ENCODE results near the gene VAMP1.

DNA sequence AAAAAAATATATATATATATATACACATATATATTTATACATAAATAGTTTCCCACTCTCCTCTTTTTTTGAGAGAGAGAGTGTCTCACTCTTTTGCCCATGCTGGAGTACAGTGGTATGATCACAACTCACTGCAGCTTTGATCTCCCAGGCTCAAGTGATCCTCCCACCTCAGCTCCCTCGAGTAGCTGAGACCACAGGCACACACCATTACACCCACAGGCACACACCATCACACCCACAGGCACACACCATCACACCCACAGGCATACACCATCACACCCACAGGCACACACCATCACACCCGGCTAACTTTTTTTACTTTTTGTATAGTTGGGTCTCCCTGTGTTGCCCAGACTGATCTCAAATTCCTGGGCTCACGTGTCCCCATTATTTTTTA lies 49.7 kb upstream of the VAMP1 start:
- TF ChIP-seq, protein P1, sequence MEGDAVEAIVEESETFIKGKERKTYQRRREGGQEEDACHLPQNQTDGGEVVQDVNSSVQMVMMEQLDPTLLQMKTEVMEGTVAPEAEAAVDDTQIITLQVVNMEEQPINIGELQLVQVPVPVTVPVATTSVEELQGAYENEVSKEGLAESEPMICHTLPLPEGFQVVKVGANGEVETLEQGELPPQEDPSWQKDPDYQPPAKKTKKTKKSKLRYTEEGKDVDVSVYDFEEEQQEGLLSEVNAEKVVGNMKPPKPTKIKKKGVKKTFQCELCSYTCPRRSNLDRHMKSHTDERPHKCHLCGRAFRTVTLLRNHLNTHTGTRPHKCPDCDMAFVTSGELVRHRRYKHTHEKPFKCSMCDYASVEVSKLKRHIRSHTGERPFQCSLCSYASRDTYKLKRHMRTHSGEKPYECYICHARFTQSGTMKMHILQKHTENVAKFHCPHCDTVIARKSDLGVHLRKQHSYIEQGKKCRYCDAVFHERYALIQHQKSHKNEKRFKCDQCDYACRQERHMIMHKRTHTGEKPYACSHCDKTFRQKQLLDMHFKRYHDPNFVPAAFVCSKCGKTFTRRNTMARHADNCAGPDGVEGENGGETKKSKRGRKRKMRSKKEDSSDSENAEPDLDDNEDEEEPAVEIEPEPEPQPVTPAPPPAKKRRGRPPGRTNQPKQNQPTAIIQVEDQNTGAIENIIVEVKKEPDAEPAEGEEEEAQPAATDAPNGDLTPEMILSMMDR (IDR thresholded peaks at IDR 0.05), result no peak
- TF ChIP-seq POLR2A (IDR thresholded peaks at IDR 0.05), result no peak

Measured in lower leg skin (tissue), 3 donors.